RPMI7951 (cell line): ENCODE results near the gene AFDN. TPM values are rescaled to one million over a fixed set of nuclear protein-coding genes. Genes with fewer than 3 reads are reported as not detected.

Source experiments
- DNase-seq: peaks from one replicate; pipeline ENCODE4 v3.0.0-alpha.2; 2012; ENCODE audit warnings: low read depth
- total RNA-seq: library from RNA; depleted of rRNA; stranded (reverse); fragments of >200 nt; shearing (Covaris generic); gene quantifications from 2 replicates; pipeline ENCODE4 v1.2.3, GENCODE V29; 2014

The AFDN gene
- total RNA-seq, 1 experiment from 2014 or later, result 46.6 TPM

- no peak for DNase-seq
Observed at GRCh38 chr6:167860550-167861226, 34.0 kb downstream of the AFDN start.

GRCh38 chr6:167861424-167861823, 34.7 kb downstream of the AFDN start:
- DNase-seq, result no peak

- DNase-seq, result no peak
Observed at GRCh38 chr6:167863897-167864296, 37.2 kb downstream of the AFDN start.

- DNase-seq, result no peak
Observed at GRCh38 chr6:167866642-167867041, 39.9 kb downstream of the AFDN start.

GRCh38 chr6:167870321-167870720, 43.6 kb downstream of the AFDN start:
- no peak for DNase-seq

GRCh38 chr6:167872538-167873210, 46.0 kb downstream of the AFDN start:
- no peak for DNase-seq

- DNase-seq, result no peak
Observed at GRCh38 chr6:167877994-167878779, 51.5 kb downstream of the AFDN start.

GRCh38 chr6:167879612-167880011, 52.9 kb downstream of the AFDN start:
- DNase-seq, result no peak

- no peak for DNase-seq
Observed at GRCh38 chr6:167881327-167881726, 54.6 kb downstream of the AFDN start.

GRCh38 chr6:167882244-167882643, 55.5 kb downstream of the AFDN start:
- no peak for DNase-seq

GRCh38 chr6:167888098-167888497, 61.4 kb downstream of the AFDN start:
- DNase-seq, result no peak

GRCh38 chr6:167892835-167893815, 66.4 kb downstream of the AFDN start:
- DNase-seq, result peak; percentile 47

GRCh38 chr6:167894965-167895364, 68.3 kb downstream of the AFDN start:
- no peak for DNase-seq

GRCh38 chr6:167896648-167897047, 69.9 kb downstream of the AFDN start:
- DNase-seq, result no peak

- peak; percentile 44 for DNase-seq
Observed at GRCh38 chr6:167898673-167899311, 72.1 kb downstream of the AFDN start.

GRCh38 chr6:167904791-167905190, 78.1 kb downstream of the AFDN start:
- DNase-seq, result no peak

- no peak for DNase-seq
Observed at GRCh38 chr6:167906899-167907298, 80.2 kb downstream of the AFDN start.

- DNase-seq, result peak; percentile 41
Observed at GRCh38 chr6:167907837-167908681, 81.3 kb downstream of the AFDN start.

GRCh38 chr6:167910007-167910406, 83.3 kb downstream of the AFDN start:
- no peak for DNase-seq

- DNase-seq, result no peak
Observed at GRCh38 chr6:167910652-167911051, 83.9 kb downstream of the AFDN start.
